K562 (cell line): ENCODE results near the gene PGLYRP1. TPM values are rescaled to one million over a fixed set of nuclear protein-coding genes. Genes with fewer than 3 reads are reported as not detected.
A peak's percentile ranks its signal among the peaks of the same experiment; 100 is the strongest.

Source experiments
- BCOR ChIP-seq: fragments of 450-650 bp; IDR thresholded peaks from 2 replicates; pipeline ENCODE4 v1.6.1; 2016
- BRD4 ChIP-seq: fragments of 200-600 bp; sonication (generic); IDR thresholded peaks from 2 replicates; pipeline ENCODE4 v1.6.1; 2017; ENCODE audit warnings: inconsistent platforms
- CBFA2T3 ChIP-seq: fragments of 450-650 bp; IDR thresholded peaks from 2 replicates; pipeline ENCODE4 v1.6.1; 2017
- CREBBP ChIP-seq: IDR thresholded peaks from one replicate; pipeline ENCODE4 v1.6.1; 2012; ENCODE audit warnings: low read depth, mild to moderate bottlenecking, control low read depth, inconsistent platforms, low read length
- DACH1 ChIP-seq: fragments of 450-650 bp; IDR thresholded peaks from 2 replicates; pipeline ENCODE4 v1.6.1; 2018; ENCODE audit not compliant: partially characterized antibody
- DIDO1 ChIP-seq: fragments of 450-650 bp; IDR thresholded peaks from 2 replicates; pipeline ENCODE4 v1.6.1; 2016; ENCODE audit warnings: low read depth, missing biosample characterization, missing genetic modification characterization
- ELK1 ChIP-seq: sonication (generic); formaldehyde crosslinking; IDR thresholded peaks from 2 replicates; pipeline ENCODE4 v1.8.1; 2022; ENCODE audit warnings: missing genetic modification reagents
- GTF2A2 ChIP-seq: IDR thresholded peaks from 2 replicates; pipeline ENCODE4 v1.6.1; 2016; ENCODE audit warnings: mild to moderate bottlenecking, missing genetic modification characterization, missing compliant biosample characterization
- HDAC2 ChIP-seq: fragments of 450-650 bp; IDR thresholded peaks from 2 replicates; pipeline ENCODE4 v1.6.1; 2016; ENCODE audit warnings: mild to moderate bottlenecking
- KDM1A ChIP-seq, 2 experiments: fragments of 450-650 bp; IDR thresholded peaks; 2 replicates each; pipeline ENCODE4 v1.6.1; 2016; ENCODE audit warnings: mild to moderate bottlenecking in 2 of 2
- NR2C2 ChIP-seq, 2 experiments: fragments of 200-800 bp in 1 of 2; sonication (Bioruptor generic) in 1 of 2; sonication (generic) in 1 of 2; formaldehyde crosslinking in 1 of 2; IDR thresholded peaks; 2 replicates each; pipeline versions ENCODE4 v1.6.1 to v1.8.0; 2016 to 2022; ENCODE audit warnings: mild to moderate bottlenecking in 1 of 2, missing compliant biosample characterization in 1 of 2, missing genetic modification characterization in 1 of 2, missing genetic modification reagents in 1 of 2
- NUFIP1 ChIP-seq: fragments of 450-650 bp; IDR thresholded peaks from 2 replicates; pipeline ENCODE4 v1.6.1; 2018; ENCODE audit not compliant: partially characterized antibody
- PML ChIP-seq: IDR thresholded peaks from 2 replicates; pipeline ENCODE4 v1.6.1; 2012; ENCODE audit warnings: low read length, inconsistent platforms
- RAD21 ChIP-seq, 2 experiments: fragments of 250-450 bp in 1 of 2; fragments of 450-650 bp in 1 of 2; sonication (Bioruptor Pico) in 1 of 2; formaldehyde crosslinking in 1 of 2; IDR thresholded peaks in 1 of 2; conservative IDR thresholded peaks in 1 of 2; 2 replicates each; pipeline versions ENCODE4 v1.4.0 to v1.8.0; 2020 to 2022; ENCODE audit warnings: mild to moderate bottlenecking in 2 of 2, moderate library complexity in 1 of 2
- RBM15 ChIP-seq: fragments of 200-400 bp; formaldehyde crosslinking; IDR thresholded peaks from 2 replicates; pipeline ENCODE4 v1.6.1; 2018; ENCODE audit warnings: mild to moderate bottlenecking, low read length, moderate library complexity; ENCODE audit not compliant: insufficient read depth
- SMARCA5 ChIP-seq: fragments of 450-650 bp; IDR thresholded peaks from 2 replicates; pipeline ENCODE4 v1.6.1; 2016
- TOE1 ChIP-seq, 2 experiments: fragments of 450-650 bp in 1 of 2; sonication (generic) in 1 of 2; formaldehyde crosslinking in 1 of 2; IDR thresholded peaks; 2 replicates each; pipeline versions ENCODE4 v1.7.1 to v1.8.0; 2016 to 2022; ENCODE audit warnings: borderline replicate concordance in 2 of 2, mild to moderate bottlenecking in 2 of 2, antibody characterized with exemption in 1 of 2, inconsistent platforms in 1 of 2, low read depth in 1 of 2, missing genetic modification reagents in 1 of 2, moderate library complexity in 1 of 2
- ZFP1 ChIP-seq: fragments of 450-650 bp; formaldehyde crosslinking; IDR thresholded peaks from 2 replicates; pipeline ENCODE4 v1.4.0; 2020; ENCODE audit warnings: mild to moderate bottlenecking, mixed read lengths
- ZNF316 ChIP-seq: fragments of 450-650 bp; IDR thresholded peaks from 2 replicates; pipeline ENCODE4 v1.6.1; 2016
- polyA plus RNA-seq, 8 experiments: library from polyadenylated mRNA; depleted of rRNA in 4 of 8; stranded (reverse) in 5 of 8; unstranded in 3 of 8; fragments of >200 nt; fragmentation: Nextera tagmentation in 2 of 8; fragmentation: Illumina TruSeq in 1 of 8; extraction: Ambion mirVana in 2 of 8; extraction: Trizol in 1 of 8; gene quantifications; 2 replicates each; pipeline versions ENCODE4 v1.2.1 to v1.2.3, GENCODE V29; 2011 to 2014; ENCODE audit warnings: inconsistent platforms in 1 of 8, missing spikeins in 1 of 8
- total RNA-seq, 7 experiments: library from RNA; depleted of rRNA in 6 of 7; stranded (reverse); fragments of >200 nt in 6 of 7; fragmentation: Illumina TruSeq in 2 of 7; extraction: Trizol in 2 of 7; gene quantifications; 2 replicates each; pipeline versions ENCODE4 v1.2.1 to v1.2.3, GENCODE V29; 2011 to 2021; ENCODE audit warnings: low replicate concordance in 1 of 7
- TF ChIP-seq, protein P1 (sequence below): sonication (generic); formaldehyde crosslinking; IDR thresholded peaks from 2 replicates; pipeline ENCODE4 v1.8.0; 2022; ENCODE audit warnings: missing genetic modification reagents, mild to moderate bottlenecking, borderline replicate concordance
- TF ChIP-seq, protein P2 (sequence below): fragments of 450-650 bp; IDR thresholded peaks from 2 replicates; pipeline ENCODE4 v1.6.1; 2016; ENCODE audit warnings: low read depth

PGLYRP1 gene
- total and polyA plus RNA-seq, 9 of the 15 experiments (the other 6 are each of a cell fraction or from before 2014, with no cell fraction given): not detected

DNA sequence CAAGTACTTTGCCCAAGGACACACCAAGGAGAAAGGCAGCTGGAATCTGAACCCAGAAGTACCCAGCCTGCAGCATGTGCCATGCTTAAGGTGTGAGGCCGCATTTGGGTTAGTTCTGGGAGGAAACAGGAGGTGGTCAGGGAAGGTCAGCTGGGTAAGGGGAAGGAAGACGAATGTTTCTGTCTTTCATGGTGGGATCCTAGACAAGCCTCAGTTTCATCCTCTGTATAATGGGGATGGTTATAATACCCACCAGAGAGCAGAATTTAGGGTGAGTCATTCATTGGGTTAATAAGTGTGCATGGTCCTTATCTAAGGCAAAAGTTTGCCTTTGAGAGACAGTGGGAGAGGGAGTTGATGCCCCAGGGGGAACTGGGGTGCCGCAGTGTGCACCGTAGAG, 24.0 kb downstream of the PGLYRP1 start (continued):
- TF ChIP-seq RBM15 (no peak), DACH1 (peak; percentile 38), KDM1A (IDR thresholded peaks at IDR 0.05) (peak; percentile 52 to 78; a peak in 3 of 4 replicates), PML (no peak), ZFP1 (CRISPR knock-in tag) (no peak), TOE1 (IDR thresholded peaks at IDR 0.05; ENCODE audit: borderline replicate concordance) (no peak), TOE1 (CRISPR knock-in tag; IDR thresholded peaks at IDR 0.05; ENCODE audit: borderline replicate concordance, low read depth) (no peak), SMARCA5 (peak; percentile 56), NUFIP1 (no peak), BCOR (peak; percentile 95), ELK1 (CRISPR knock-in tag) (no peak), ZNF316 (no peak), BRD4 (no peak), DIDO1 (tag) (no peak), GTF2A2 (no peak), HDAC2 (peak; percentile 52; the same call in 1 of the 2 replicates), CREBBP (no peak), CBFA2T3 (0 out of 2 replicates have a peak, but pooled peaks have one; percentile 13), RAD21 (CRISPR knock-in tag; conservative IDR thresholded peaks at IDR 0.05 in 1 of 2, IDR thresholded peaks at IDR 0.05 in 1 of 2) (no peak), NR2C2 (CRISPR knock-in tag; IDR thresholded peaks at IDR 0.05) (no peak), NR2C2 (tag; IDR thresholded peaks at IDR 0.05) (no peak)
- TF ChIP-seq, protein P1, sequence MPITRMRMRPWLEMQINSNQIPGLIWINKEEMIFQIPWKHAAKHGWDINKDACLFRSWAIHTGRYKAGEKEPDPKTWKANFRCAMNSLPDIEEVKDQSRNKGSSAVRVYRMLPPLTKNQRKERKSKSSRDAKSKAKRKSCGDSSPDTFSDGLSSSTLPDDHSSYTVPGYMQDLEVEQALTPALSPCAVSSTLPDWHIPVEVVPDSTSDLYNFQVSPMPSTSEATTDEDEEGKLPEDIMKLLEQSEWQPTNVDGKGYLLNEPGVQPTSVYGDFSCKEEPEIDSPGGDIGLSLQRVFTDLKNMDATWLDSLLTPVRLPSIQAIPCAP (CRISPR knock-in tag): no peak
- TF ChIP-seq, protein P2, sequence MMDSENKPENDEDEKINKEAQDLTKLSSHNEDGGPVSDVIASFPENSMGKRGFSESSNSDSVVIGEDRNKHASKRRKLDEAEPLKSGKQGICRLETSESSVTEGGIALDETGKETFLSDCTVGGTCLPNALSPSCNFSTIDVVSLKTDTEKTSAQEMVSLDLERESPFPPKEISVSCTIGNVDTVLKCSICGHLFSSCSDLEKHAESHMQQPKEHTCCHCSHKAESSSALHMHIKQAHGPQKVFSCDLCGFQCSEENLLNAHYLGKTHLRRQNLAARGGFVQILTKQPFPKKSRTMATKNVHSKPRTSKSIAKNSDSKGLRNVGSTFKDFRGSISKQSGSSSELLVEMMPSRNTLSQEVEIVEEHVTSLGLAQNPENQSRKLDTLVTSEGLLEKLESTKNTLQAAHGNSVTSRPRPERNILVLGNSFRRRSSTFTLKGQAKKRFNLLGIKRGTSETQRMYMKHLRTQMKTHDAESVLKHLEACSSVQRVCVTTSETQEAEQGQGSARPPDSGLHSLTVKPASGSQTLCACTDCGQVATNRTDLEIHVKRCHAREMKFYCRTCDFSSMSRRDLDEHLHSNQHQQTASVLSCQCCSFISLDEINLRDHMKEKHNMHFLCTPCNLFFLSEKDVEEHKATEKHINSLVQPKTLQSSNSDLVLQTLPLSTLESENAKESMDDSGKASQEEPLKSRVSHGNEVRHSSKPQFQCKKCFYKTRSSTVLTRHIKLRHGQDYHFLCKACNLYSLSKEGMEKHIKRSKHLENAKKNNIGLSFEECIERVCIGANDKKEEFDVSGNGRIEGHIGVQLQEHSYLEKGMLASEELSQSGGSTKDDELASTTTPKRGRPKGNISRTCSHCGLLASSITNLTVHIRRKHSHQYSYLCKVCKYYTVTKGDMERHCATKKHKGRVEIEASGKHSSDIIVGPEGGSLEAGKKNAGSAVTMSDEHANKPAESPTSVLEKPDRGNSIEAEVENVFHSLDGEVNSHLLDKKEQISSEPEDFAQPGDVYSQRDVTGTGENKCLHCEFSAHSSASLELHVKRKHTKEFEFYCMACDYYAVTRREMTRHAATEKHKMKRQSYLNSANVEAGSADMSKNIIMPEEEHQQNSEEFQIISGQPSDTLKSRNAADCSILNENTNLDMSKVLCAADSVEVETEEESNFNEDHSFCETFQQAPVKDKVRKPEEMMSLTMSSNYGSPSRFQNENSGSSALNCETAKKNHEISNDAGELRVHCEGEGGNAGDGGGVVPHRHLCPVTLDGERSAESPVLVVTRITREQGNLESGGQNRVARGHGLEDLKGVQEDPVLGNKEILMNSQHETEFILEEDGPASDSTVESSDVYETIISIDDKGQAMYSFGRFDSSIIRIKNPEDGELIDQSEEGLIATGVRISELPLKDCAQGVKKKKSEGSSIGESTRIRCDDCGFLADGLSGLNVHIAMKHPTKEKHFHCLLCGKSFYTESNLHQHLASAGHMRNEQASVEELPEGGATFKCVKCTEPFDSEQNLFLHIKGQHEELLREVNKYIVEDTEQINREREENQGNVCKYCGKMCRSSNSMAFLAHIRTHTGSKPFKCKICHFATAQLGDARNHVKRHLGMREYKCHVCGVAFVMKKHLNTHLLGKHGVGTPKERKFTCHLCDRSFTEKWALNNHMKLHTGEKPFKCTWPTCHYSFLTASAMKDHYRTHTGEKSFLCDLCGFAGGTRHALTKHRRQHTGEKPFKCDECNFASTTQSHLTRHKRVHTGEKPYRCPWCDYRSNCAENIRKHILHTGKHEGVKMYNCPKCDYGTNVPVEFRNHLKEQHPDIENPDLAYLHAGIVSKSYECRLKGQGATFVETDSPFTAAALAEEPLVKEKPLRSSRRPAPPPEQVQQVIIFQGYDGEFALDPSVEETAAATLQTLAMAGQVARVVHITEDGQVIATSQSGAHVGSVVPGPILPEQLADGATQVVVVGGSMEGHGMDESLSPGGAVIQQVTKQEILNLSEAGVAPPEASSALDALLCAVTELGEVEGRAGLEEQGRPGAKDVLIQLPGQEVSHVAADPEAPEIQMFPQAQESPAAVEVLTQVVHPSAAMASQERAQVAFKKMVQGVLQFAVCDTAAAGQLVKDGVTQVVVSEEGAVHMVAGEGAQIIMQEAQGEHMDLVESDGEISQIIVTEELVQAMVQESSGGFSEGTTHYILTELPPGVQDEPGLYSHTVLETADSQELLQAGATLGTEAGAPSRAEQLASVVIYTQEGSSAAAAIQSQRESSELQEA: no peak
